Measurements from ENCODE around the gene TSPAN17.

TSPAN17 gene

GRCh38 chr5:176661676-176662075 lies 14.4 kb downstream of the TSPAN17 start:
- DNase-seq = no peak

- no peak for DNase-seq
These were observed 15.4 kb downstream of the TSPAN17 start for GRCh38 chr5:176662371-176663333.

DNA sequence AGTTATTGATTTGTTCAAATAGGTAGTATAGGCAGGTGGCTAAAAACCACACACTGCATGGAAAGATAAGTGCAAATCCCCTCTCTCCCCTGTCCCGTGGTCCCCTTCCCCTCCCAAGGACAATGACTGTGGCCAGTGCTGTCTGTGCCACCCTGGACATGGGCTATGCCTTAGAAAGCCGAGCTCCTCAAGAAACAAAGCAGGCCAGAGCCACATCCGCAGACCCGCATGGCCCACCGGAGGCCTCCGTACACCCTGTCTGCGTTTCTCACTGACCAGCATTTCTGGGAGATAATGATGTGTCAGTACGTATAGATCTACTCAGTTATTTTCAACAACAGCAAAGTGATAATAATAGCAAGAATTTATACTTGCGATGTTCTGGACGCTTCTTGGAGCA lies 16.3 kb downstream of the TSPAN17 start:
- DNase-seq = no peak

GRCh38 chr5:176664479-176664878 lies 17.2 kb downstream of the TSPAN17 start:
- DNase-seq = no peak

- no peak for DNase-seq
These were observed 17.6 kb downstream of the TSPAN17 start for GRCh38 chr5:176664886-176665285.

DNA sequence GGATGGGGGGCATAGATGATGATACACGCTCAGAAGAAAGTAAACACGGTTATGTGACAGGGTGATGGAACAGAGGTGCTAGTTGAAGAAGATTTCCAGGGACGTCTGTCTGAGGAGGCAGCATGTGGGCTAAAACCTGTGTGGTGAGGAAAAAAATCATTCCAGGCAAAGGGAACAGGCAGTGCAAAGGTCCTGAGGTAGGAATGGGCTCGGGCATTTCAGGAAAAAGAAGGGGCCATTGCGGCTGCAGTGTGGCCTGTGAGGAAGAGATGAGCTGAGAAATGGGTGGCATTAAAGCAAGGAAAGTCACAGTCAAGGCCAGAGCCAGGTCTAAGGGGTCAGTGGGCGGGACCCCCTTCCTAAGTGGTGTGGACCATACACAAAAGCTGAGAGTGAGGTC lies 18.2 kb downstream of the TSPAN17 start:
- no peak for DNase-seq

- no peak for DNase-seq
These were observed 20.4 kb downstream of the TSPAN17 start for GRCh38 chr5:176667637-176668036.

- DNase-seq = no peak
These were observed 23.2 kb downstream of the TSPAN17 start for GRCh38 chr5:176670449-176670848.

DNA sequence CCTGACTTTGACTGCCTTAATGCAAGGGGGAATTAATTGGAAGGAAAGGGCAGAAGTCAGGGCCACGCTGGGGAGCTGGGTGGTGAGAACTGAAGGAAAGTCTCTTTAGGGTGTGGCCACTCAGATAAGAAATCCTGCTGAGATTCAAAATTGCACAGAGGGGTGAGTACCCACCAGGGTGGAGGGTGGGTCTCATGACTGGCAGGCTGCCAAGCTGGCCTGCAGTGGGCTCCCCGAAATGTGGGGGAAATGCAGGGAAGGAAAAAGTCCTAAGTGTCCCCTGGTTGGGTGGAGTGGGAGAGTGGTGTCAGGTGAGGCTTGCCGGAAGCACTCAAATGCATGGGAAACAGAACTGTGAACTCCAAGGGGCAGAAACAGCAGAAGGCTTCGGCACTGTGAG lies 24.1 kb downstream of the TSPAN17 start:
- no peak for DNase-seq

GRCh38 chr5:176671890-176672747 lies 24.8 kb downstream of the TSPAN17 start:
- DNase-seq = no peak

- DNase-seq = no peak
These were observed 26.6 kb downstream of the TSPAN17 start for GRCh38 chr5:176673651-176674583.

- DNase-seq = no peak
These were observed 27.5 kb downstream of the TSPAN17 start for GRCh38 chr5:176674799-176675198.

DNA sequence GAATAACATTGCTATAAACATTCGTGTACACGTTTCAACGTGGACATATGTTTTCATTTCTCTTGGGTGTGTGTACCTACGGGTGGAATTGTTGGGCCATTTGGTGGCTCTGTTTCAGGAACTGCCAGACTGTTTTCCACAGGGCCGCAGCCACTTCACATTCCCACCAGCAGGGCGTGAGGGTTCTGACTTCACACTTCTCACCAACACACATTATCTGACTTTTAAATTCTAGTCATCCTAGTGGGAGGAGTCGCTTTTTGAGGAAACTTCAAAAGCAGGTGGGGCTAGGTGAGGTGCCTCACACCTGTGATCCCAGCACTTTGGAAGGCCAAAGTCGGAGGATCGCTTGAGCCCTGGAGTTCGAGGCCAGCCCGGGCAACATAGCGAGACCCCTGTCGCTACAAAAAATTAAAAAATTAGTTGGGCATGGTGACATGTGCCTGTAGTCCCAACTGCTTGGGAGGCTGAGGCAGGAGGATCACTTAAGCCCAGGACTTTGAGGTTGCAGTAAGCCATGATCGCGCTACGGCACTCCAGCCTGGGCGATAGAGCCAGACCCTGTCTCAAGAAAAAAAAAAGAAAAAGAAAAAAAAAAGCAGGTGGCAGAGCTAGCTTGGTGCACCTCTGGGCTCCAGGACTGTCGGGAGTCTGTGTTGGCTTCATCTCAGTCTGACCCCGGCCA lies 28.5 kb downstream of the TSPAN17 start:
- no peak for DNase-seq

DNA sequence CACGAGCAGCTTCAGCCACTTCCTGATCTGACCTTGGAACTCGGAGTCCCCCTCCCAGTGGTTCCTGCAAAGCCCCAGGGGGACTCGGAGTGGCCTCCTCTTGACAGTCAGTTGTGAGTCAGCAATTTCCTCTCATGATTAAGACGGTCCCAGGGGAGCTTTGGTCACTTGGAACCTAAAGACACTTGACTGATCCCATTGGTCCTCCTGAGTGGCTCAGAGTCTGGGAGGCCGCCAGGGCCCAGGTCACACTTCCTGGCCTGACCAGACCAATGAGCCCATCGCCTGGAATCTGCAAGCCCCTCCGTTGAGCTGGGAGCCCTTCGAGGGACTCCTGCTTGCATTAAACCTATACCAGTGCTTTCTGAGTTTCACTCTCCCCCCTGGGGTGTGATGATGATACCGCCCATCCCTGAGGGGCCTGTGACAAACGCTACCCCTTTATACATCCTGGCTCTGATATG lies 29.1 kb downstream of the TSPAN17 start:
- no peak for DNase-seq

DNA sequence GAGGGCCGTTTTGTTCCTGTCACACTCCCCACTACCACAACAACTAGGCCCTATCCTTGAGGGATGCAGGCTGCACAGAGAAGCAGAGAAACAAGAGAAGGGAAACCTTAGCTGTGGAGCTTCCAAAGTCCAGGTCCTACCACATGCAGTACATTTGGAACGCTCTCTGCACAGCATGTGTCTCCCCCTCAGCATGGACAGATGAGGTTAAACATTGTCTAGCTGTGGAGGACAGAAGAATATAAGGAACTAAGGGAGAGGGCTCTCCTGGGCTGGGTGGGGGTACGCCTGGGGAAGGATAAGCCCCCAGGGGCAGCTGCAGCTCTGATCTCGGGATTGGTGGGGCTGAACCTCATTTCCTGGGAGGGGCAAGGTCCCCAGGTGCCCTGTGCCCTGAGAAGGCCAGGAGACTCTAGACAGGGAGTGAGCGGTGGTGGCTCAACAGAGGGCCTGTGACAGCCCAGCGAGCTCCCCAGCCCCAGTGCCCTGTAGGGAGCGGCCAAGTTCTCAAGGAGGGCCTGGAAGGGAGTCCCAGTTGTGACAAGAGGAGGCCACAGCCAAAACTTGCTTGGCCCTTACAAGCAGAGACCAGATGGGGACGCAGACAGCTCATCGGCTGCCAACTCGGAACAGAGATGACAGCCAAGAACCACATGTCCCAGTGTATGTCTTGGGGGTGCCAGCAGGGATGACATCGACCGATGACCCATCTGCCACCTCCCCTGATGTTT lies 30.1 kb downstream of the TSPAN17 start:
- DNase-seq = no peak

DNA sequence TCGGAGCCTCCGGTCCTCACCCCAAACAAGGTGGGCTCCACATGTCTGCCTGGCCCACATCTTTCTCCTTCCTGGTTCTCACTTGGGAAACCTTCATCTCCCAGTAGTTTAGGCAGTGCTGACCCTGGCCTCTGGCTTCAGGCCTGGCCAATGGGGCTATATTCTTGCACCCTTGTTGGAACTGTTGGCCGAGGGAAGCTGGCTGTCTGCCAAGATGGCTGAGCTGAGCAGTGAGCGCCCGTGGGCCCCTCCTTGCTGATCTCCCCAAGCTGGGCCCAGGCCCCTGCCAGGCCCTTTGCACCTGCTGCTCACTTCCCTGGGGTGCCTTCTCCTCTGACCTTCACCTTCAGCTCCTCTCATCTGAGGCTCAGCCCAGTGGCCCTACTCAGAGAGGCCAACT lies 31.3 kb downstream of the TSPAN17 start:
- no peak for DNase-seq

- no peak for DNase-seq
These were observed 32.3 kb downstream of the TSPAN17 start for GRCh38 chr5:176679365-176680225.

GRCh38 chr5:176680226-176680563 lies 32.9 kb downstream of the TSPAN17 start:
- no peak for DNase-seq

- no peak for DNase-seq
These were observed 34.8 kb downstream of the TSPAN17 start for GRCh38 chr5:176682016-176682531.

- no peak for DNase-seq
These were observed 37.7 kb downstream of the TSPAN17 start for GRCh38 chr5:176685010-176685409.

Measured in effector CD8-positive, alpha-beta T cell (primary cell).